HepG2 (cell line): ENCODE data around the gene ATG4B. TPM values are rescaled to one million over a fixed set of nuclear protein-coding genes. Genes with fewer than 3 reads are reported as not detected.
A peak's percentile ranks its signal among the peaks of the same experiment; 100 is the strongest.

Experiments used
- ATF3 ChIP-seq: sonication (generic); formaldehyde crosslinking; IDR thresholded peaks from 2 replicates; pipeline ENCODE4 v1.4.0; 2020; ENCODE audit warnings: missing genetic modification reagents
- DMTF1 ChIP-seq: sonication (generic); formaldehyde crosslinking; IDR thresholded peaks from 2 replicates; pipeline ENCODE4 v1.4.0; 2020; ENCODE audit warnings: mild to moderate bottlenecking, missing genetic modification reagents
- IRF9 ChIP-seq: sonication (generic); formaldehyde crosslinking; IDR thresholded peaks from 2 replicates; pipeline ENCODE4 v1.8.0; 2022; ENCODE audit warnings: missing genetic modification reagents, mild to moderate bottlenecking, borderline replicate concordance
- KDM6A ChIP-seq: IDR thresholded peaks from 2 replicates; pipeline ENCODE4 v1.6.1; 2016; ENCODE audit warnings: low read depth
- MNT ChIP-seq: fragments of 450-650 bp; IDR thresholded peaks from 2 replicates; pipeline ENCODE4 v1.6.1; 2016
- NFRKB ChIP-seq: fragments of 450-650 bp; IDR thresholded peaks from 2 replicates; pipeline ENCODE4 v1.6.1; 2017
- NPAS2 ChIP-seq: sonication (generic); formaldehyde crosslinking; IDR thresholded peaks from 2 replicates; pipeline ENCODE4 v1.8.0; 2022; ENCODE audit warnings: mild to moderate bottlenecking, missing genetic modification reagents, borderline replicate concordance
- PAWR ChIP-seq: sonication (generic); formaldehyde crosslinking; IDR thresholded peaks from 2 replicates; pipeline ENCODE4 v1.4.0; 2020; ENCODE audit warnings: missing genetic modification reagents, mild to moderate bottlenecking, borderline replicate concordance
- PAX8 ChIP-seq: sonication (generic); formaldehyde crosslinking; IDR thresholded peaks from 2 replicates; pipeline ENCODE4 v1.8.0; 2022; ENCODE audit warnings: mild to moderate bottlenecking, missing genetic modification reagents, borderline replicate concordance
- SMARCE1 ChIP-seq: fragments of 450-650 bp; IDR thresholded peaks from 2 replicates; pipeline ENCODE4 v1.6.1; 2017; ENCODE audit warnings: borderline replicate concordance
- SMYD3 ChIP-seq: sonication (generic); formaldehyde crosslinking; IDR thresholded peaks from 2 replicates; pipeline ENCODE4 v1.8.1; 2023; ENCODE audit warnings: mild to moderate bottlenecking, missing genetic modification reagents
- TCF12 ChIP-seq, 2 experiments: fragments of 450-650 bp in 1 of 2; sonication (generic) in 1 of 2; formaldehyde crosslinking in 1 of 2; IDR thresholded peaks; 2 replicates each; pipeline versions ENCODE4 v1.6.1 to v1.8.0; 2017 to 2022; ENCODE audit warnings: antibody characterized with exemption in 1 of 2, mild to moderate bottlenecking in 1 of 2, missing genetic modification reagents in 1 of 2, moderate library complexity in 1 of 2
- TOE1 ChIP-seq: sonication (generic); formaldehyde crosslinking; IDR thresholded peaks from 2 replicates; pipeline ENCODE4 v1.4.0; 2020; ENCODE audit warnings: mild to moderate bottlenecking, missing genetic modification reagents
- ZFYVE20 ChIP-seq: sonication (generic); formaldehyde crosslinking; IDR thresholded peaks from 2 replicates; pipeline ENCODE4 v1.8.0; 2023; ENCODE audit warnings: low read depth, mild to moderate bottlenecking, moderate library complexity, missing genetic modification reagents, borderline replicate concordance
- ZMAT3 ChIP-seq: sonication (generic); formaldehyde crosslinking; conservative IDR thresholded peaks from 2 replicates; pipeline ENCODE4 v1.7.0; 2021; ENCODE audit warnings: missing genetic modification reagents
- ZNF563 ChIP-seq: sonication (generic); formaldehyde crosslinking; IDR thresholded peaks from 2 replicates; pipeline ENCODE4 v1.8.0; 2022; ENCODE audit warnings: mild to moderate bottlenecking, moderate library complexity, missing genetic modification reagents
- ZNF687 ChIP-seq: sonication (generic); formaldehyde crosslinking; IDR thresholded peaks from 2 replicates; pipeline ENCODE4 v1.5.1; 2020; ENCODE audit warnings: mild to moderate bottlenecking, missing genetic modification reagents, moderate library complexity
- polyA plus RNA-seq, 8 experiments: library from polyadenylated mRNA; depleted of rRNA in 3 of 8; stranded (reverse) in 7 of 8; unstranded in 1 of 8; fragments of >200 nt; fragmentation: Illumina TruSeq in 4 of 8; extraction: Trizol in 4 of 8; gene quantifications; 2 replicates each; pipeline versions ENCODE4 v1.2.1 to v1.2.3, GENCODE V29; 2011 to 2016; ENCODE audit warnings: low read depth in 4 of 8, missing spikeins in 1 of 8, mixed read lengths in 1 of 8; ENCODE audit not compliant: insufficient read depth in 1 of 8
- total RNA-seq, 5 experiments: library from RNA; depleted of rRNA; stranded (reverse); fragments of >200 nt; fragmentation: Illumina TruSeq; extraction: Trizol; gene quantifications; 2 replicates each; pipeline ENCODE4 v1.2.3, GENCODE V29; 2016; ENCODE audit warnings: low read depth in 1 of 5

The ATG4B gene
- total and polyA plus RNA-seq, 2 of the 13 experiments (the other 11 are each of a cell fraction or from before 2014, with no cell fraction given): 95.5 to 239 TPM

- TF ChIP-seq ZNF563 (CRISPR knock-in tag): peak; percentile 95
- no peak for TF ChIP-seq DMTF1 (CRISPR knock-in tag)
- peak; percentile 94; the same call in 1 of the 2 replicates for TF ChIP-seq ZMAT3 (CRISPR knock-in tag)
- no peak for TF ChIP-seq PAWR (CRISPR knock-in tag)
- peak; percentile 53; the same call in 1 of the 2 replicates for TF ChIP-seq KDM6A
- no peak; the same call in 1 of the 2 replicates for TF ChIP-seq MNT
- no peak for TF ChIP-seq TCF12 (IDR thresholded peaks at IDR 0.05)
- TF ChIP-seq TCF12 (CRISPR knock-in tag; IDR thresholded peaks at IDR 0.05): peak; percentile 82
- no peak for TF ChIP-seq NPAS2 (CRISPR knock-in tag)
- TF ChIP-seq TOE1 (CRISPR knock-in tag): peak; percentile 58; the same call in 1 of the 2 replicates
- peak; percentile 98 for TF ChIP-seq ZNF687 (CRISPR knock-in tag)
- TF ChIP-seq IRF9: peak; percentile 92
- no peak for TF ChIP-seq NFRKB
- TF ChIP-seq SMARCE1: no peak
- TF ChIP-seq SMYD3 (CRISPR knock-in tag): no peak
- no peak for TF ChIP-seq ZFYVE20 (CRISPR knock-in tag)
- TF ChIP-seq PAX8 (CRISPR knock-in tag): no peak
- peak; percentile 48 for TF ChIP-seq ATF3
Measured at GRCh38 chr2:241609859-241610793, 27.4 kb upstream of the ATG4B start (continued).
